Right hindlimb (tissue), 1 donor: ENCODE results near the gene CDK14.
"Not testable (repeated sequence)": the region's sequence is repeated elsewhere in the genome, so short reads cannot be mapped to it uniquely, and the experiment has no call there.

Experiments
- DNase-seq: peaks from one replicate; pipeline ENCODE4 v3.0.0-alpha.2; 2018

The CDK14 gene

GRCh38 chr7:90726120-90726519, 130.0 kb downstream of the CDK14 start:
- DNase-seq = no peak

GRCh38 chr7:90726623-90727022, 130.5 kb downstream of the CDK14 start:
- DNase-seq = no peak

- DNase-seq = no peak
These were observed 131.3 kb downstream of the CDK14 start for GRCh38 chr7:90727412-90727811.

GRCh38 chr7:90728568-90728967, 132.4 kb downstream of the CDK14 start:
- no peak for DNase-seq

GRCh38 chr7:90735611-90736280, 139.6 kb downstream of the CDK14 start:
- DNase-seq = not testable (repeated sequence)

- DNase-seq = no peak
These were observed 140.2 kb downstream of the CDK14 start for GRCh38 chr7:90736316-90736715.

GRCh38 chr7:90736968-90737939, 141.1 kb downstream of the CDK14 start:
- DNase-seq = no peak

GRCh38 chr7:90738249-90738648, 142.1 kb downstream of the CDK14 start:
- no peak for DNase-seq

GRCh38 chr7:90739716-90740115, 143.6 kb downstream of the CDK14 start:
- no peak for DNase-seq

- DNase-seq = no peak
These were observed 144.3 kb downstream of the CDK14 start for GRCh38 chr7:90740386-90740785.

- no peak for DNase-seq
These were observed 147.5 kb downstream of the CDK14 start for GRCh38 chr7:90743626-90744025.

GRCh38 chr7:90747516-90747915, 151.4 kb downstream of the CDK14 start:
- DNase-seq = no peak

GRCh38 chr7:90749262-90749661, 153.1 kb downstream of the CDK14 start:
- DNase-seq = no peak

- DNase-seq = no peak
These were observed 153.7 kb downstream of the CDK14 start for GRCh38 chr7:90749774-90750173.

- no peak for DNase-seq
These were observed 155.5 kb downstream of the CDK14 start for GRCh38 chr7:90751595-90751994.

- no peak for DNase-seq
These were observed 155.9 kb downstream of the CDK14 start for GRCh38 chr7:90752051-90752450.

- DNase-seq = no peak
These were observed 158.9 kb downstream of the CDK14 start for GRCh38 chr7:90755041-90755440.

GRCh38 chr7:90756366-90756765, 160.2 kb downstream of the CDK14 start:
- DNase-seq = no peak

GRCh38 chr7:90757565-90757950, 161.4 kb downstream of the CDK14 start:
- DNase-seq = not testable (repeated sequence)

- DNase-seq = no peak
These were observed 162.9 kb downstream of the CDK14 start for GRCh38 chr7:90758933-90759562.

- no peak for DNase-seq
These were observed 163.6 kb downstream of the CDK14 start for GRCh38 chr7:90759710-90760109.

- no peak for DNase-seq
These were observed 164.8 kb downstream of the CDK14 start for GRCh38 chr7:90760892-90761291.

- no peak for DNase-seq
These were observed 165.5 kb downstream of the CDK14 start for GRCh38 chr7:90761584-90761983.

- no peak for DNase-seq
These were observed 167.0 kb downstream of the CDK14 start for GRCh38 chr7:90763108-90763507.
